Panc1 (cell line): ENCODE measurements around the gene ACER3. TPM values are rescaled to one million over a fixed set of nuclear protein-coding genes. Genes with fewer than 3 reads are reported as not detected.

Experiments used
- ATAC-seq: fragments of 200-7000 bp; cut with Tn5 transposase; 2 replicates; pipeline ENCODE4 v1.9.1; 2020; ENCODE audit warnings: mild to moderate bottlenecking, moderate library complexity
- BruUV-seq: library from RNA; stranded (reverse); fragments of 400-500 nt; replicated peaks from 2 replicates; lab custom pipeline; 2021; lab: Mats Ljungman, UMichigan
- CTCF ChIA-PET: fragments of 300-600 bp; sonication (Branson Sonifier 250); formaldehyde crosslinking; loops from one replicate; lab custom pipeline; 2022; ENCODE audit warnings: antibody characterized with exemption; lab: Charles Lee
- POLR2A ChIA-PET: fragments of 300-600 bp; sonication (Branson Sonifier 250); formaldehyde crosslinking; loops from one replicate; lab custom pipeline; 2022; ENCODE audit warnings: antibody characterized with exemption; lab: Charles Lee
- DNase-seq: peaks from one replicate; pipeline ENCODE4 v3.0.0-alpha.2; 2010; ENCODE audit warnings: low read depth, low spot score
- H3K27ac ChIP-seq: 2 replicates; pipeline ENCODE4 v1.5.1; 2011; ENCODE audit warnings: mild to moderate bottlenecking, low read length, inconsistent platforms
- H3K27me3 ChIP-seq: fragments of 200-500 bp; sonication (Bioruptor generic); 2 replicates; pipeline ENCODE4 v1.6.0; 2014; ENCODE audit warnings: low read length, inconsistent platforms; ENCODE audit not compliant: control insufficient read depth, insufficient read depth
- H3K36me3 ChIP-seq: fragments of 200-500 bp; sonication (Bioruptor generic); 2 replicates; pipeline ENCODE4 v1.5.1; 2014; ENCODE audit warnings: inconsistent platforms, mild to moderate bottlenecking, low read length, moderate library complexity; ENCODE audit not compliant: control insufficient read depth, insufficient read depth
- H3K4me1 ChIP-seq: 2 replicates; pipeline ENCODE4 v1.5.1; 2011; ENCODE audit warnings: inconsistent platforms, mild to moderate bottlenecking, low read length, moderate library complexity; ENCODE audit not compliant: control insufficient read depth, insufficient read depth
- H3K4me3 ChIP-seq, 2 experiments: 2 replicates each; pipeline ENCODE4 v1.5.1; 2011 to 2012; ENCODE audit warnings: low read depth in 2 of 2, low read length in 2 of 2, mild to moderate bottlenecking in 2 of 2, inconsistent platforms in 1 of 2, moderate library complexity in 1 of 2
- H3K9me3 ChIP-seq: fragments of 200-500 bp; sonication (Bioruptor generic); 2 replicates; pipeline ENCODE4 v1.5.1; 2014; ENCODE audit warnings: low read depth, mild to moderate bottlenecking, inconsistent platforms, low read length, moderate library complexity; ENCODE audit not compliant: control insufficient read depth, insufficient read depth
- CTCF ChIP-seq: fragments of 450-650 bp; IDR thresholded peaks from 2 replicates; pipeline ENCODE4 v1.5.1; 2017; ENCODE audit warnings: mild to moderate bottlenecking
- POLR2AphosphoS5 ChIP-seq: IDR thresholded peaks from 2 replicates; pipeline ENCODE4 v1.6.1; 2012; ENCODE audit warnings: mild to moderate bottlenecking, low read depth, low read length, moderate library complexity
- REST ChIP-seq, 2 experiments: IDR thresholded peaks; 2 replicates each; pipeline ENCODE4 v1.6.1; 2011 to 2012; ENCODE audit warnings: low read depth in 2 of 2, control low read depth in 1 of 2, low read length in 1 of 2, mild to moderate bottlenecking in 1 of 2, moderate library complexity in 1 of 2; ENCODE audit not compliant: insufficient read depth in 1 of 2
- SIN3A ChIP-seq: IDR thresholded peaks from 2 replicates; pipeline ENCODE4 v1.6.1; 2012; ENCODE audit warnings: low read depth, mild to moderate bottlenecking, low read length, moderate library complexity, borderline replicate concordance; ENCODE audit not compliant: insufficient read depth
- TCF7L2 ChIP-seq: IDR thresholded peaks from 2 replicates; pipeline ENCODE4 v1.6.1; 2011; ENCODE audit warnings: mild to moderate bottlenecking, low read depth, low read length, inconsistent platforms
- in situ Hi-C: cut with HindIII; loops from 2 replicates; pipeline ENCODE4 v1.10.0; 2016; ENCODE audit warnings: low sequenced_read_pairs, low pct_unique_long_range_greater_than_20kb
- intact Hi-C: fragments of 100-400 bp; cut with micrococcal nuclease; formaldehyde crosslinking; loops from one replicate; pipeline ENCODE4 v1.10.0; 2022; ENCODE audit not compliant: unreplicated experiment
- total RNA-seq: library from RNA; stranded (reverse); gene quantifications from one replicate; pipeline ENCODE4 v1.2.1, GENCODE V29; 2021; ENCODE audit not compliant: unreplicated experiment

ACER3 gene
- total RNA-seq, 1 experiment from 2014 or later: 41.8 TPM

- H3K27me3 ChIP-seq: no peaks in the 10 kb centered on the region
- CTCF ChIA-PET: interaction anchor here (0.6 kb wide), 1 partner anchor 27 kb away, joined by 3 read pairs; no protein-coding TSS in a partner anchor
- H3K4me3 ChIP-seq: no peak overlapping the region
- BruUV-seq: no TSS peak
- POLR2A ChIA-PET: no interaction called here
- no peak for TF ChIP-seq CTCF
- TF ChIP-seq POLR2AphosphoS5: no peak
- no peak for TF ChIP-seq SIN3A
- no peak for TF ChIP-seq REST (IDR thresholded peaks at IDR 0.05; ENCODE audit: insufficient read depth in 1 of 2, low read depth in 2 of 2, low read length in 1 of 2)
- no peaks in the 10 kb centered on the region for H3K36me3 ChIP-seq
- no peak overlapping the region for H3K27ac ChIP-seq
- no peaks in the 10 kb centered on the region for H3K9me3 ChIP-seq
- ATAC-seq (no peak), DNase-seq (no peak)
- intact Hi-C loops: no loop called here
- in situ Hi-C loops: no loop called here
- H3K4me1 ChIP-seq: peaks cover 10% of the 10 kb centered on the region
Measured at GRCh38 chr11:77071077-77071476, 210.4 kb downstream of the ACER3 start.

- in situ Hi-C loops (no loop called here), intact Hi-C loops (no loop called here)
- H3K27me3 ChIP-seq: no peaks in the 10 kb centered on the region
- H3K4me1 ChIP-seq: peaks cover 9% of the 10 kb centered on the region
- H3K9me3 ChIP-seq: no peaks in the 10 kb centered on the region
- ChIA-PET POLR2A (no interaction called here), CTCF (interaction anchor here (2.1 kb wide), 1 partner anchor 19 kb away, joined by 14 read pairs; no protein-coding TSS in a partner anchor)
- H3K36me3 ChIP-seq: no peaks in the 10 kb centered on the region
- DNase-seq (no peak), ATAC-seq (no peak)
- TF ChIP-seq SIN3A (no peak), POLR2AphosphoS5 (no peak), TCF7L2 (no peak), CTCF (no peak), REST (IDR thresholded peaks at IDR 0.05; ENCODE audit: insufficient read depth in 1 of 2, low read depth in 2 of 2, low read length in 1 of 2) (no peak)
- no peak overlapping the region for H3K27ac ChIP-seq
- H3K4me3 ChIP-seq: no peak overlapping the region
- BruUV-seq: no TSS peak
Measured at GRCh38 chr11:77071671-77072605, 211.2 kb downstream of the ACER3 start.
